C4-2B (cell line): Measurements from ENCODE around the gene SNX8.

ENCODE experiments used
- ZFX ChIP-seq: fragments of 450-650 bp; IDR thresholded peaks from 2 replicates; pipeline ENCODE4 v1.6.1; 2017
- TF ChIP-seq, protein P1 (sequence below): fragments of 450-650 bp; conservative IDR thresholded peaks from 2 replicates; pipeline ENCODE4 v1.5.1; 2017; ENCODE audit warnings: mild to moderate bottlenecking

- TF ChIP-seq, protein P1, sequence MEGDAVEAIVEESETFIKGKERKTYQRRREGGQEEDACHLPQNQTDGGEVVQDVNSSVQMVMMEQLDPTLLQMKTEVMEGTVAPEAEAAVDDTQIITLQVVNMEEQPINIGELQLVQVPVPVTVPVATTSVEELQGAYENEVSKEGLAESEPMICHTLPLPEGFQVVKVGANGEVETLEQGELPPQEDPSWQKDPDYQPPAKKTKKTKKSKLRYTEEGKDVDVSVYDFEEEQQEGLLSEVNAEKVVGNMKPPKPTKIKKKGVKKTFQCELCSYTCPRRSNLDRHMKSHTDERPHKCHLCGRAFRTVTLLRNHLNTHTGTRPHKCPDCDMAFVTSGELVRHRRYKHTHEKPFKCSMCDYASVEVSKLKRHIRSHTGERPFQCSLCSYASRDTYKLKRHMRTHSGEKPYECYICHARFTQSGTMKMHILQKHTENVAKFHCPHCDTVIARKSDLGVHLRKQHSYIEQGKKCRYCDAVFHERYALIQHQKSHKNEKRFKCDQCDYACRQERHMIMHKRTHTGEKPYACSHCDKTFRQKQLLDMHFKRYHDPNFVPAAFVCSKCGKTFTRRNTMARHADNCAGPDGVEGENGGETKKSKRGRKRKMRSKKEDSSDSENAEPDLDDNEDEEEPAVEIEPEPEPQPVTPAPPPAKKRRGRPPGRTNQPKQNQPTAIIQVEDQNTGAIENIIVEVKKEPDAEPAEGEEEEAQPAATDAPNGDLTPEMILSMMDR = no peak
- no peak for TF ChIP-seq ZFX
Measured at GRCh38 chr7:2203766-2204300, 110.4 kb downstream of the SNX8 start.
